Measurements from ENCODE around the gene STK24.
"Not testable (repeated sequence)": the region's sequence is repeated elsewhere in the genome, so short reads cannot be mapped to it uniquely, and the experiment has no call there.

DNA sequence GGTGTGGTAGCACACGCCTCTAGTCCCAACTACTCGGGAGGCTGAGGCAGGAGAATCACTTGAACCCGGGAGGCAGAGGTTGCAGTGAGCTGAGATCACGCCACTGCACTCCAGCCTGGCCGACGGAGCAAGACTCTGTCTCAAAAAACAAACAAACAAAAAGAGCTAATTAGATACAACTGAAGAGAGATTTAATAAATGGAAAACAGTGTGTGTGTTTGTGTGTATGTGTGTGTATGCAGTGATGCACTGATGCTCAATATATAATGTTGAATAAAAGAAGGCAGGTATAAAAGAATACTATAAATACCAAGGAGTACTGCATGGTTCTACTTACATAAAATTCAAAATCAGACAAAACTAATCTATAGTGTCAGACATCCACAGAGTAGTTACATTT lies 13.6 kb upstream of the STK24 start:
- TF ChIP-seq CTCF (IDR thresholded peaks at IDR 0.05; ENCODE audit: low read depth, low read length, poor library complexity, severe bottlenecking); EZH2phosphoT487 (IDR thresholded peaks at IDR 0.05; ENCODE audit: borderline replicate concordance, low read length): not testable (repeated sequence)
